GM19043 (cell line): Measurements from ENCODE around the gene PPM1B.
"Not testable (repeated sequence)": the region's sequence is repeated elsewhere in the genome, so short reads cannot be mapped to it uniquely, and the experiment has no call there.

Experiments
- ATAC-seq: cut with Tn5 transposase; IDR thresholded peaks from one replicate; pipeline ENCODE4 v1.9.1; 2021; ENCODE audit warnings: low read depth; ENCODE audit not compliant: unreplicated experiment

The PPM1B gene

GRCh38 chr2:44195714-44196113, 27.0 kb downstream of the PPM1B start:
- ATAC-seq, result no peak

- no peak for ATAC-seq
Measured at GRCh38 chr2:44197816-44198215, 29.1 kb downstream of the PPM1B start.

- ATAC-seq, result no peak
Measured at GRCh38 chr2:44200011-44200410, 31.3 kb downstream of the PPM1B start.

- no peak for ATAC-seq
Measured at GRCh38 chr2:44200759-44201158, 32.1 kb downstream of the PPM1B start.

GRCh38 chr2:44201648-44202165, 33.0 kb downstream of the PPM1B start:
- no peak for ATAC-seq

- ATAC-seq, result no peak
Measured at GRCh38 chr2:44203542-44203941, 34.9 kb downstream of the PPM1B start.

GRCh38 chr2:44205169-44205568, 36.5 kb downstream of the PPM1B start:
- no peak for ATAC-seq

- no peak for ATAC-seq
Measured at GRCh38 chr2:44207102-44207501, 38.4 kb downstream of the PPM1B start.

- not testable (repeated sequence) for ATAC-seq
Measured at GRCh38 chr2:44207648-44208047, 39.0 kb downstream of the PPM1B start.

- ATAC-seq, result no peak
Measured at GRCh38 chr2:44210362-44210761, 41.7 kb downstream of the PPM1B start.

- ATAC-seq, result no peak
Measured at GRCh38 chr2:44211183-44211582, 42.5 kb downstream of the PPM1B start.

- no peak for ATAC-seq
Measured at GRCh38 chr2:44212302-44212701, 43.6 kb downstream of the PPM1B start.

GRCh38 chr2:44215827-44216226, 47.2 kb downstream of the PPM1B start:
- ATAC-seq, result no peak

GRCh38 chr2:44218771-44219170, 50.1 kb downstream of the PPM1B start:
- ATAC-seq, result no peak

GRCh38 chr2:44226753-44227152, 58.1 kb downstream of the PPM1B start:
- ATAC-seq, result no peak

- ATAC-seq, result no peak
Measured at GRCh38 chr2:44230378-44230777, 61.7 kb downstream of the PPM1B start.

- no peak for ATAC-seq
Measured at GRCh38 chr2:44233450-44234128, 64.9 kb downstream of the PPM1B start.

GRCh38 chr2:44237221-44237620, 68.5 kb downstream of the PPM1B start:
- ATAC-seq, result no peak

- no peak for ATAC-seq
Measured at GRCh38 chr2:44242904-44243303, 74.2 kb downstream of the PPM1B start.

- no peak for ATAC-seq
Measured at GRCh38 chr2:44244135-44244871, 75.6 kb downstream of the PPM1B start.

GRCh38 chr2:44245083-44245861, 76.6 kb downstream of the PPM1B start:
- ATAC-seq, result no peak
